Testis (tissue), 2 donors: ENCODE results near the gene C2CD5.
"Not testable (repeated sequence)": the region's sequence is repeated elsewhere in the genome, so short reads cannot be mapped to it uniquely, and the experiment has no call there.

Experiments
- POLR2A ChIP-seq: fragments of 450-650 bp; IDR thresholded peaks from one replicate; pipeline ENCODE4 v1.6.1; 2017; ENCODE audit warnings: antibody characterized with exemption, mild to moderate bottlenecking, moderate library complexity
- TF ChIP-seq, protein P1 (sequence below), 3 experiments: fragments of 450-650 bp in 2 of 3; fragments of 200-600 bp in 1 of 3; sonication (generic) in 1 of 3; IDR thresholded peaks; one replicate each; pipeline ENCODE4 v1.5.1; 2016 to 2019; ENCODE audit warnings: antibody characterized with exemption in 3 of 3, mild to moderate bottlenecking in 2 of 3, moderate library complexity in 1 of 3

DNA sequence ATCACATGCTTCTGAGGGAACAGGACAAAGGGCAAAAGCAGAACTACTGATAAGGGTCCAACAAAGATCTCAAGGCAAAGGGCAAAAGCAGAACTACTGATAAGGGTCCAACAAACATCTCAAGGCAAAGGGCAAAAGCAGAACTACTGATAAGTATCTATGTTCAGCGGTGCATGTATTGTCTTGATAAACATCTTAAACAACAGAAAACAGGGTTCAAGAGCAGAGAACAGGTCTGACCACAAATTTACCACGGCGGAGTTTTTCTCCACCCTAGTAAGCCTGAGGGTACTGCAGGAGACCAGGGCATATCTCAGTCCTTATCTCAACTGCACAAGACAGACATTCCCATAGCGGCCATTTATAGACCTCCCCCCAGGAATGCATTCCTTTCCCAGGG is 10.4 kb upstream of the C2CD5 start:
- TF ChIP-seq, protein P1, sequence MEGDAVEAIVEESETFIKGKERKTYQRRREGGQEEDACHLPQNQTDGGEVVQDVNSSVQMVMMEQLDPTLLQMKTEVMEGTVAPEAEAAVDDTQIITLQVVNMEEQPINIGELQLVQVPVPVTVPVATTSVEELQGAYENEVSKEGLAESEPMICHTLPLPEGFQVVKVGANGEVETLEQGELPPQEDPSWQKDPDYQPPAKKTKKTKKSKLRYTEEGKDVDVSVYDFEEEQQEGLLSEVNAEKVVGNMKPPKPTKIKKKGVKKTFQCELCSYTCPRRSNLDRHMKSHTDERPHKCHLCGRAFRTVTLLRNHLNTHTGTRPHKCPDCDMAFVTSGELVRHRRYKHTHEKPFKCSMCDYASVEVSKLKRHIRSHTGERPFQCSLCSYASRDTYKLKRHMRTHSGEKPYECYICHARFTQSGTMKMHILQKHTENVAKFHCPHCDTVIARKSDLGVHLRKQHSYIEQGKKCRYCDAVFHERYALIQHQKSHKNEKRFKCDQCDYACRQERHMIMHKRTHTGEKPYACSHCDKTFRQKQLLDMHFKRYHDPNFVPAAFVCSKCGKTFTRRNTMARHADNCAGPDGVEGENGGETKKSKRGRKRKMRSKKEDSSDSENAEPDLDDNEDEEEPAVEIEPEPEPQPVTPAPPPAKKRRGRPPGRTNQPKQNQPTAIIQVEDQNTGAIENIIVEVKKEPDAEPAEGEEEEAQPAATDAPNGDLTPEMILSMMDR (IDR thresholded peaks at IDR 0.05): not testable (repeated sequence)
- not testable (repeated sequence) for TF ChIP-seq POLR2A
